Kidney (tissue), 14 donors: ENCODE results near the gene MAGEB16. TPM values are rescaled to one million over a fixed set of nuclear protein-coding genes. Genes with fewer than 3 reads are reported as not detected.

Experiments used
- DNase-seq, 5 donors: peaks; one replicate each; pipeline ENCODE4 v3.0.0-alpha.2; 2013 to 2020
- FAIRE-seq: peaks from 2 replicates; lab custom pipeline; 2012; peaks lifted over from hg19 to GRCh38; lab: Jason Lieb, UNC
- H3K27ac ChIP-seq, 2 donors: one replicate each; pipeline ENCODE4 v1.7.0; 2013; ENCODE audit warnings: low read depth in 2 of 2, low read length in 2 of 2, inconsistent platforms in 1 of 2
- H3K27me3 ChIP-seq: one replicate; pipeline ENCODE4 v1.7.1; 2013; ENCODE audit warnings: low read length, inconsistent platforms; ENCODE audit not compliant: control insufficient read depth, insufficient read depth
- H3K36me3 ChIP-seq, 3 donors: one replicate each; pipeline versions ENCODE4 v1.7.0 to v1.7.1; 2013; ENCODE audit warnings: low read length in 3 of 3, control low read depth in 1 of 3, inconsistent platforms in 1 of 3; ENCODE audit not compliant: insufficient read depth in 3 of 3, control insufficient read depth in 2 of 3
- H3K4me1 ChIP-seq, 3 donors: one replicate each; pipeline versions ENCODE4 v1.7.0 to v1.7.1; 2013; ENCODE audit warnings: low read length in 3 of 3, inconsistent platforms in 1 of 3, low read depth in 1 of 3; ENCODE audit not compliant: control insufficient read depth in 2 of 3, insufficient read depth in 2 of 3
- H3K4me3 ChIP-seq, 3 donors: one replicate each; pipeline versions ENCODE4 v1.7.0 to v1.8.1; 2013; ENCODE audit warnings: low read length in 3 of 3, control low read depth in 1 of 3, inconsistent platforms in 1 of 3
- H3K9ac ChIP-seq, 3 donors: one replicate each; pipeline versions ENCODE4 v1.7.0 to v1.7.1; 2013; ENCODE audit warnings: low read length in 3 of 3, control low read depth in 1 of 3, inconsistent platforms in 1 of 3
- H3K9me3 ChIP-seq, 3 donors: one replicate each; pipeline versions ENCODE4 v1.7.0 to v1.7.1; 2013; ENCODE audit warnings: low read length in 3 of 3, control low read depth in 1 of 3, inconsistent platforms in 1 of 3; ENCODE audit not compliant: control insufficient read depth in 2 of 3, insufficient read depth in 1 of 3
- CTCF ChIP-seq: IDR thresholded peaks from 3 replicates; pipeline ENCODE4 v1.5.1; 2012; ENCODE audit warnings: mild to moderate bottlenecking, moderate library complexity, borderline replicate concordance; ENCODE audit not compliant: insufficient read depth; ENCODE audit errors: extremely low read depth
- intact Hi-C: fragments of 100-400 bp; cut with DNase I; formaldehyde crosslinking; loops from one replicate; pipeline ENCODE4 v1.11.1; 2022
- polyA plus RNA-seq: library from polyadenylated mRNA; stranded (reverse); fragments of 350-450 nt; fragmentation: Illumina TruSeq; extraction: RNeasy Lipid Tissue Mini Kit (QIAGEN cat#74804); gene quantifications from one replicate; pipeline ENCODE4 v1.2.3, GENCODE V29; 2014; ENCODE audit warnings: low read depth, low replicate concordance; ENCODE audit not compliant: insufficient read depth
- total RNA-seq: library from RNA; stranded (reverse); fragmentation: NEBNext Ultra II Directional; extraction: Animal tissue kit (Norgen Biotek cat#: 25700); gene quantifications from one replicate; pipeline ENCODE4 v1.2.1, GENCODE V29; 2021
- donor health status: control.
- donor health status: control.
- donor health status: control.
- donor health status: control.
- donor health status: control.
- donor health status: DM: yes; HTN: yes; CAD: no.
- donor health status: Normal renal cell carcinoma (clear cell type).

Gene MAGEB16
- total and polyA plus RNA-seq, 2 donors from 2014 or later, result not detected

GRCh38 chrX:35786271-35786670 lies 11.9 kb upstream of the MAGEB16 start:
- Histone ChIP-seq H3K4me3 (no peak overlapping the region), H3K9ac (no peak overlapping the region), H3K9me3 (no peaks in the 10 kb centered on the region), H3K27ac (no peak overlapping the region), H3K4me1 (no peaks in the 10 kb centered on the region), H3K27me3 (no peaks in the 10 kb centered on the region), H3K36me3 (no peaks in the 10 kb centered on the region)
- FAIRE-seq (no peak), DNase-seq (no peak)
- intact Hi-C loops, result no loop called here
- no peak for TF ChIP-seq CTCF

- H3K36me3 ChIP-seq, result no peaks in the 10 kb centered on the region
- DNase-seq (no peak), FAIRE-seq (no peak)
- no peaks in the 10 kb centered on the region for H3K4me1 ChIP-seq
- no peak for TF ChIP-seq CTCF
- intact Hi-C loops, result no loop called here
- H3K27me3 ChIP-seq, result no peaks in the 10 kb centered on the region
- no peak overlapping the region for H3K9ac ChIP-seq
- H3K27ac ChIP-seq, result no peak overlapping the region
- no peak overlapping the region for H3K4me3 ChIP-seq
- no peaks in the 10 kb centered on the region for H3K9me3 ChIP-seq
Observed at GRCh38 chrX:35787867-35788266, 10.3 kb upstream of the MAGEB16 start.

GRCh38 chrX:35800474-35800873 lies 2.3 kb downstream of the MAGEB16 start:
- Histone ChIP-seq H3K9ac (no peak overlapping the region), H3K27me3 (no peaks in the 10 kb centered on the region), H3K4me1 (no peaks in the 10 kb centered on the region), H3K36me3 (no peaks in the 10 kb centered on the region), H3K27ac (no peak overlapping the region), H3K4me3 (no peak overlapping the region), H3K9me3 (no peaks in the 10 kb centered on the region)
- no peak for FAIRE-seq
- intact Hi-C loops, result no loop called here
- DNase-seq, result no peak
- TF ChIP-seq CTCF, result no peak

GRCh38 chrX:35809781-35810180 lies 11.6 kb downstream of the MAGEB16 start:
- H3K9me3 ChIP-seq, result no peaks in the 10 kb centered on the region
- peak in 3 of 5 donors; percentile 23 to 59 (median 38) for DNase-seq
- no peak overlapping the region for H3K4me3 ChIP-seq
- H3K27me3 ChIP-seq, result peaks cover 2% of the 10 kb centered on the region
- no peak for TF ChIP-seq CTCF
- no peak overlapping the region for H3K27ac ChIP-seq
- no peak for FAIRE-seq
- H3K36me3 ChIP-seq, result no peaks in the 10 kb centered on the region
- H3K4me1 ChIP-seq, result no peaks in the 10 kb centered on the region
- intact Hi-C loops, result no loop called here
- no peak overlapping the region for H3K9ac ChIP-seq
